ENCODE data around the gene SLC5A1.
A peak's percentile ranks its signal among the peaks of the same experiment; 100 is the strongest.
"Not testable (repeated sequence)": the region's sequence is repeated elsewhere in the genome, so short reads cannot be mapped to it uniquely, and the experiment has no call there.

The SLC5A1 gene

GRCh38 chr22:32097881-32098499 lies 54.9 kb downstream of the SLC5A1 start:
- DNase-seq: no peak

GRCh38 chr22:32100711-32101110 lies 57.6 kb downstream of the SLC5A1 start:
- no peak for DNase-seq

- peak; percentile 26 for DNase-seq
Measured at GRCh38 chr22:32103658-32104315, 60.7 kb downstream of the SLC5A1 start.

- no peak for DNase-seq
Measured at GRCh38 chr22:32106930-32107329, 63.9 kb downstream of the SLC5A1 start.

GRCh38 chr22:32112380-32112779 lies 69.3 kb downstream of the SLC5A1 start:
- no peak for DNase-seq

- DNase-seq: no peak
Measured at GRCh38 chr22:32119568-32120235, 76.6 kb downstream of the SLC5A1 start.

GRCh38 chr22:32120603-32121002 lies 77.5 kb downstream of the SLC5A1 start:
- DNase-seq: no peak

- no peak for DNase-seq
Measured at GRCh38 chr22:32122899-32123298, 79.8 kb downstream of the SLC5A1 start.

- no peak for DNase-seq
Measured at GRCh38 chr22:32123657-32124056, 80.6 kb downstream of the SLC5A1 start.

- DNase-seq: no peak
Measured at GRCh38 chr22:32127904-32128303, 84.8 kb downstream of the SLC5A1 start.

- DNase-seq: no peak
Measured at GRCh38 chr22:32130464-32130863, 87.4 kb downstream of the SLC5A1 start.

GRCh38 chr22:32132126-32132525 lies 89.1 kb downstream of the SLC5A1 start:
- DNase-seq: no peak

- no peak for DNase-seq
Measured at GRCh38 chr22:32132783-32133182, 89.7 kb downstream of the SLC5A1 start.

- not testable (repeated sequence) for DNase-seq
Measured at GRCh38 chr22:32134796-32135195, 91.7 kb downstream of the SLC5A1 start.

GRCh38 chr22:32135958-32136357 lies 92.9 kb downstream of the SLC5A1 start:
- DNase-seq: not testable (repeated sequence)

- DNase-seq: not testable (repeated sequence)
Measured at GRCh38 chr22:32136881-32137280, 93.8 kb downstream of the SLC5A1 start.

- DNase-seq: peak; percentile 66
Measured at GRCh38 chr22:32137731-32138324, 94.8 kb downstream of the SLC5A1 start.

- DNase-seq: not testable (repeated sequence)
Measured at GRCh38 chr22:32138576-32138975, 95.5 kb downstream of the SLC5A1 start.

- peak; percentile 12 for DNase-seq
Measured at GRCh38 chr22:32140688-32141087, 97.6 kb downstream of the SLC5A1 start.

- DNase-seq: no peak
Measured at GRCh38 chr22:32142600-32142999, 99.5 kb downstream of the SLC5A1 start.

- no peak for DNase-seq
Measured at GRCh38 chr22:32144496-32145274, 101.6 kb downstream of the SLC5A1 start.

- not testable (repeated sequence) for DNase-seq
Measured at GRCh38 chr22:32147128-32147527, 104.1 kb downstream of the SLC5A1 start.

- not testable (repeated sequence) for DNase-seq
Measured at GRCh38 chr22:32148372-32148771, 105.3 kb downstream of the SLC5A1 start.

All from central memory CD4-positive, alpha-beta T cell (primary cell).